SK-N-SH treated with all-trans-retinoic acid at 6 μM for 48 hours (cell line): Measurements from ENCODE around the gene BABAM2.
"Not testable (repeated sequence)": the region's sequence is repeated elsewhere in the genome, so short reads cannot be mapped to it uniquely, and the experiment has no call there.

Experiments used
- CREB5 ChIP-seq: fragments of 250-450 bp; sonication (Bioruptor Pico); IDR thresholded peaks from 2 replicates; pipeline ENCODE4 v1.5.1; 2020; ENCODE audit warnings: low read depth, mild to moderate bottlenecking, moderate library complexity
- ESRRG ChIP-seq: fragments of 250-450 bp; sonication (Bioruptor Pico); IDR thresholded peaks from 2 replicates; pipeline ENCODE4 v1.6.1; 2021; ENCODE audit warnings: mild to moderate bottlenecking
- PATZ1 ChIP-seq: fragments of 250-450 bp; sonication (Bioruptor Pico); IDR thresholded peaks from 2 replicates; pipeline ENCODE4 v1.8.0; 2020; ENCODE audit warnings: mild to moderate bottlenecking, moderate library complexity, borderline replicate concordance
- ZFP3 ChIP-seq: fragments of 250-450 bp; sonication (Bioruptor Pico); IDR thresholded peaks from 2 replicates; pipeline ENCODE4 v1.5.0; 2020; ENCODE audit warnings: mild to moderate bottlenecking, moderate library complexity
- TF ChIP-seq, protein P1 (sequence below): fragments of 250-450 bp; sonication (Bioruptor Pico); IDR thresholded peaks from 2 replicates; pipeline ENCODE4 v1.5.1; 2021; ENCODE audit warnings: mild to moderate bottlenecking, moderate library complexity

- not testable (repeated sequence) for TF ChIP-seq PATZ1 (CRISPR knock-in tag); ZFP3; ESRRG (CRISPR knock-in tag); CREB5 (CRISPR knock-in tag)
- TF ChIP-seq, protein P1, sequence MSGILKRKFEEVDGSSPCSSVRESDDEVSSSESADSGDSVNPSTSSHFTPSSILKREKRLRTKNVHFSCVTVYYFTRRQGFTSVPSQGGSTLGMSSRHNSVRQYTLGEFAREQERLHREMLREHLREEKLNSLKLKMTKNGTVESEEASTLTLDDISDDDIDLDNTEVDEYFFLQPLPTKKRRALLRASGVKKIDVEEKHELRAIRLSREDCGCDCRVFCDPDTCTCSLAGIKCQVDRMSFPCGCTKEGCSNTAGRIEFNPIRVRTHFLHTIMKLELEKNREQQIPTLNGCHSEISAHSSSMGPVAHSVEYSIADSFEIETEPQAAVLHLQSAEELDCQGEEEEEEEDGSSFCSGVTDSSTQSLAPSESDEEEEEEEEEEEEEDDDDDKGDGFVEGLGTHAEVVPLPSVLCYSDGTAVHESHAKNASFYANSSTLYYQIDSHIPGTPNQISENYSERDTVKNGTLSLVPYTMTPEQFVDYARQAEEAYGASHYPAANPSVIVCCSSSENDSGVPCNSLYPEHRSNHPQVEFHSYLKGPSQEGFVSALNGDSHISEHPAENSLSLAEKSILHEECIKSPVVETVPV: not testable (repeated sequence)
Observed at GRCh38 chr2:28259226-28259625, 368.7 kb downstream of the BABAM2 start.
